GM12892 (cell line): Measurements from ENCODE around the gene ZNF423.

Source experiments
- POLR2A ChIP-seq: IDR thresholded peaks from 2 replicates; pipeline ENCODE4 v1.6.1; 2011; ENCODE audit warnings: low read depth, low read length, control low read depth
- POLR2AphosphoS5 ChIP-seq: IDR thresholded peaks from 2 replicates; pipeline ENCODE4 v1.6.1; 2011; ENCODE audit warnings: low read depth, low read length, control low read depth

GRCh38 chr16:49850558-49851467 is 5.1 kb downstream of the ZNF423 start:
- no peak for TF ChIP-seq POLR2AphosphoS5
- no peak for TF ChIP-seq POLR2A
